ENCODE results near the gene PPIB.

- TF ChIP-seq CTCF (IDR thresholded peaks at IDR 0.05) = no peak
- TF ChIP-seq POLR2AphosphoS5 (IDR thresholded peaks at IDR 0.05) = no peak
- no peak for TF ChIP-seq EP300 (IDR thresholded peaks at IDR 0.05)
- TF ChIP-seq POLR2A (IDR thresholded peaks at IDR 0.05) = no peak
Observed at GRCh38 chr15:64131547-64131946, 31.3 kb downstream of the PPIB start.

All from stomach (tissue), 4 donors.